ENCODE data around the gene AGBL1.

AGBL1 gene

DNA sequence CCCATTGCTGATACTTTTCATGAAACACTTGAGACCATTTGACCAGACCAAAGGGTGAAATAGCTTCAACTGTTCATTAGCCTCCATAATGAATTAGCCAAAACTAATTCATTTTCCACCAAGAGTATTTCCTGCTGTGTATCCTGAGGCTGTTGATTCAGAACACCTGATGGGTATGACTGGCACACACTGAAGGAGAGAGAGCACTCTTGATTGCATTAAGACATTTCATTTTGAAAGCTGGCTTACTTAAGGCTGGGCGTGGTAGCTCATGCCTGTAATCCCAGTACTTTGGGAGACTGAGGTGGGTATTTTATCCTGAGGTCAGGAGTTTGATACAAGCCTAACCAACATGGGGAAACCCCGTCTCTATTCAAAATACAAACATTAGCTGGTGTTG lies 175.6 kb downstream of the AGBL1 start:
- DNase-seq, result no peak

DNA sequence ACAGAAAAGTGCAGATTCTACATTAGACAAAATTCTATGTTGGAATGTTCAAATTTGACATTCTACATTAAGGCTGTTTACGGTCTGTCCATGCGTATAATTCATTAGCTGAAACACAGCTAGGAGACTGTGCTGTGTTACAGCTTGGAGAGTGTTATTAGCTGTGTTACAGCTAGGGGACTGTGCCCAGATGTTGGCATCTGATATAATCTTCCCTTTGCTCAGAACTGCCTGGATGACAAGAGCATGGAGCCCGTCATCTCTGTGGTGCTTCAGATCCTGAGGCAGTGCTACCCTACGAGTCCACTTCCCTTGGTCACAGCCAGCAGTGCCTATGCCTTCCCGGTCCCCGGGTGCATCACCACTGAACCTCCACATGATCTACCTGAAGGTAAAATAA lies 177.0 kb downstream of the AGBL1 start:
- no peak for DNase-seq

DNA sequence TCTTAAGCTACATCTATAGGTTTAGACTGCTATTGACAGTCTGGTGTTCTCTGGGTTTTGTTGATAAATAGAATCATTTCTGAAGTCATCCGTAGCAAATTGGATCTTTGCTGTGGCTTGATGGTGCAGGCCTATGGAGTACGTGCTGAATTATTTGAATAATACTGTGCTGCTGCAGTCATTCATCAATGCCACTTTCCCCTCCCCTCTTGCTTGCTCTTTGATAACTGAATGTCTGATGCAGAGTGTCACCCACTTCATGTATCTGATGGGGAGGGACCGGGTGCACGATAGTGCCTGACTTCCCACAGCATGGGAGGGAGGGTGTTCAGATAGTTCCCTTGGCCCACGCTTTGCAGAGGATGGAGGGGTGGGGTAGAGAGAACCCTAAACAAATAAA lies 179.9 kb downstream of the AGBL1 start:
- no peak for DNase-seq

DNA sequence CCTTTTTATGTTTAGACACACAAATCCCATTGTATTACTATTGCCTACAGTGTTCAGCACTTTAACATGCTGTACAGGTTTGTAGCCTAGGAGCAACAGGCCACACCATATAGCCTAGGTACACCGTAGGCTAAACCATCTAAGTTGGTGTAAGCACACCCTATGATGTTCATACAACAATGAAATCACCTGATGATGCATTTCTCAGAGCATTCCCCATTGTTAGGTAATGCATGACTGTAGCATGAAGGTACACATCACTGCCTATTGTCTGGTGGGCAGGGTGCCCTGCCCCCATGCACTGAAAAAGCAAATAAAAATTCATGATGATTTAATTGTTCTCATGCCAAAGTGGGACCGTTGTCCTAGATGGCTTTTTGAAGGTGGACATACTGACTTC lies 183.6 kb downstream of the AGBL1 start:
- DNase-seq, result no peak

DNA sequence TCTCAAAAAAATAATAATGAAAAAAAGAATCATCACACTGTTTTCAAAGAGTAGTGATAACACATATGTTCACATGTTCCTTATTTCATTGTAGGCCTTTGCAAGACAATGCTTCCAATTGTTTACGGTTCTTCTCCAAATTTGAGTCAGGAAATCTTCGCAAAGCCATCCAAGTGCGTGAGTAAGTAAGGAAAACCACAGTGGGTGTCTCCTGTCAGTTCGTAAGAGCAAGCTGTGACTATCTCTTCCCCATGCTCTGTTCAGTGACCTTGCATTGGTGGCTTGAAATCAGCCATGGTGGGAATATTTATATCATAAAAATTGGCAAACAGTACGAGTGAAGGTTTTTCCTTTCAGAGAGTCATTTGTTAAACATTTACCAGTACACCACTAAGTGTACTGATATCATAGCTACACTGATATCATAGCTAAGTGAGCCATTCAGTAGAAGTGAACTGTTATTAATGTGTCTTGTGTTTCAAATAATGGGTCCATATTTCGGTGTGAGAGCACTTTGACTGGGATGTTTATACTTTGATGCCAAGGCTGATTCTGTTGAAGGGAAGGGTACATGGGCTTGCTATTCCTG lies 187.3 kb downstream of the AGBL1 start:
- DNase-seq, result no peak

DNA sequence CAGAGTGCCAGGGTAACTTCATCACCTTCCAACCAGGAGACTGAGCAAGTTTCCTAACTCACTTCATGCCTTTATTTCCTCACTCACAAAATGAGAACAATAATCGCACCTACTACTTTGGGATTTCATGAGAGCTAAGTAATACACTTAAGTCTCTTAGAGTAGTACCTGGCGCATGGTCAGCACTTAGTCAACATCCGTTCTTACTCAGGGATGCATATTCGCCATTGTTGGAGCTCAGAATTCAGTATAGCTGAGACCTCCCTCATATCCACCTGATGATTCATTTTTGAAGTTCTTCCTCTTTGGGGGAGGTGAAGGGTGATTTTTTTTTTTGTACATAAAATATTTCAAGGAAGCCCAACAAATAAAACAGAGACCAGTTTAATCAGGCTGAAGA lies 188.2 kb downstream of the AGBL1 start:
- no peak for DNase-seq

DNA sequence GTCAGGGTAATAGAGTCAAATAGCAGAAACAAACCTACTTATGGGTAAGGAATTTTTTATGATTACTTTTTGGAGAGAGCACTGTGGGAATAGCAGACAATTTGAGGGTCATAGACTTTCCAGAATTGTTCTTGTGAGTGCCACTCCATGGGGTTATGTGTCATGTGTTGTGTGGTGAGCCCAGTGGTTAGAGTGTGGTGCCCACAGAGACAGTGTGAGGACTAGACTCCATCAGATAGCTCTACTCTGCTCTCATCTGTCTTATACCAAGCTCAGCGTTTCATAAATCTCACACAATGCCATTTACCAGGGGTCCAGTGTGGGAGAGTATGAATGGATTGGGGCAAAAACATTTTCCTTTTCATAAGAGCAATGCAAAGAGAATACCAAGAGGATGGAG lies 188.9 kb downstream of the AGBL1 start:
- no peak for DNase-seq

DNA sequence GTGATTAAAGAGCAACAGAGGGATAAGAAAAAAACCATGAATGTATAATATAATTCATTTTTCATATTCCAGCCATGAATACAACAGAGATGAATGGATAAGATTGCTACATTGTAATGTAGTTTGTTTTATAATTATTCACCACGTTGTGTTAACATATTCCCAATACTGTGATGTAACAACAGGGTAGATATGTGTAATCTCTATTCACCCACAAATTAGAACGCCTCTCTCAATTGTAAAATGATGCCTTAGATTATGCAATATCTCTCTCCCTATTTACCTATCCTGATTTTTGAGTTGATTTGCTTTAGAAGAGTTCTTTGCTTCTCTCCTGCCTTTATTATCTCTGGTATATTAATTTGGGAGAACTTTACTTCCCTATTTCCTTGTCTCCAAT lies 193.6 kb downstream of the AGBL1 start:
- DNase-seq, result no peak

DNA sequence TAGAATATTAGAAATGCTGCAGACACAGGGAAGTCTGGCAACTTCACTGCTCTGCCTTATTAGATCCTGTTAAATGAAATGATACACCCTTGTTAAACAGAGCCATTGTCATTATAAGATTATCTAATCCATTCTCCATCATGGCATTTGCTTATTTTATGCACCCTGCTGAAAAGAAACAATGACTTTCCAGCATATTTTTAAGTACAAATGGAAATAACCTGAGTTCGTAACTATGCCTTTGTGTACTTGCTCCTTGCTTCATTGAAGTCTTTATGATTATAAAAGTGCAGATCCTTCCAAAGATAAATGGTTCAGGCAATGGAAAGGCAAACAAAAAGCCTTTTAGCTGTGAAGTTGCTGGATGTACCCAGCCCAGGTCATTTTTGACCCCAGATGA lies 195.7 kb downstream of the AGBL1 start:
- no peak for DNase-seq

DNA sequence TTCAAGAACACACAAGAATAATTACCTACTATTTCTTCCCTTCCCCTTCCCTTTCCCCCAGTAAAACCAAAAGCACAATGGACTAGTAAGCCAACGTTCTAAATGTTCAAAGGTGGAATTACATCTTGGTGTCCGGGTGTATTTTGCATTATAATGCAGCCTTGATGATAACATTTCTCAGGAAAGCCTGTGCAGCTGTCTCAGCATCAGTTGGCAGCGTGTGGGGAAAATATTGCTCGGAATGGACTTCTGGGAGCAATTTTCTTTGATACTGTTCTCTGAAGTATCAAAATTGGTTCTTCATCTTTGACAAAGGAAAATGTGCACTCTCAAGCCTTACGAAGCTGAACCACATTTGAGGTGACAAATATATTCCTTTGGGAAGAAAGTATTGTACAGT lies 198.9 kb downstream of the AGBL1 start:
- no peak for DNase-seq

DNA sequence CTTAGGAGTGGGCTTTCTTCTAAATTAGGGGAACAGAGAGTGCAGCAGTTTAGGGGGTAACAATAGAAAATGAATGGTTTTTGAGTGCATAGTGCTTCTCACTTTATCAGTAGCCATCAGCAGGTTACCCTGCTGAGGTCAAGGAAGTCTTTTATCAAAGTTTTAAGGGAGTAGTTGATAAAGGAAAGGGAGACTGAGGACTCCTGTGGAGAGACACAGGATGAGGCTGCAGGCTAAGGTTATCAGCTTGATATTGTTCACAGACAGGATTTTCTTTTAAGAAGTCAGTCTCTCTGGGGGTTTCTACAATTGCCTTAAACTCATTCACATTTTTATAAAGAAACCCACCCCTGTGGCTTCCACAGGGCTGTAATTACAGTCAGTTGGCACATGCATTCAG lies 205.0 kb downstream of the AGBL1 start:
- no peak for DNase-seq

DNA sequence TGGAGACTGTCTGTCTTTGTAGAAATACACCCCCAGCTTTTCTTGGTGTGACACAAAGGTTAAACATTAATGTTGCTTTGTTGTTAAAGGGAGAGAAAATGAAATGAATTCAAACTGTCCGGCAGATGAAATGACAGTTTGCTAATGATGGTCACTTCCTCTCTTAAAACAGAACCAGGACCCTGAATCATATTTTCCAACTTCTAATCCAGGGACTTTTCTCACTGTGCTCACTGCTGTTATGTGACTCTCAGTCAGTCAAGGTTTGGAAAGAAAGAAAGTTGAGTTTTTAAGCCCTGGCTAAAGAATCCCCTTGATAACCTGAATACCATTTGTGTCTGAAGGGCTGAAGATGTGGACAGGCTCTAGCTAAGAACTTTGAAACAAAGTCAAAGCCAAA lies 215.8 kb downstream of the AGBL1 start:
- DNase-seq, result no peak

DNA sequence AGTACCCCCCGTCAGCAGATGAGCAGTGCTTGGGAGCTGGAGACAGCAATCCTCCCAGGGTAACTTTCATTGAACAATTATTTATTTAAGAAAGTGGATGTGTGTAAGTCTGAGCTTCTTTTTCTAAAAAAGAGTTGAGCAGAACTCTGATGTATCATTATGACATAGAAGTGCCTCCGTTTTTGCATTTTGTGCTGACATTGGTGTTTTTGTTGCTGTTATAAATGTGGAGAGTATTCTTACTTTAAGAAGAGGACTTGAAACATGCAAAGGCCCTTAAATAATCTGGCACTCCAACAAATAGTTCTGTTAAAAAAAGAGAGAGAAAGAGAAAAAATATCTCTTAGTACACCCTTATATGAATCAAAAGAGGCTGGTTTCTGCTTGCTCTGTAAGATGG lies 217.1 kb downstream of the AGBL1 start:
- DNase-seq, result no peak

DNA sequence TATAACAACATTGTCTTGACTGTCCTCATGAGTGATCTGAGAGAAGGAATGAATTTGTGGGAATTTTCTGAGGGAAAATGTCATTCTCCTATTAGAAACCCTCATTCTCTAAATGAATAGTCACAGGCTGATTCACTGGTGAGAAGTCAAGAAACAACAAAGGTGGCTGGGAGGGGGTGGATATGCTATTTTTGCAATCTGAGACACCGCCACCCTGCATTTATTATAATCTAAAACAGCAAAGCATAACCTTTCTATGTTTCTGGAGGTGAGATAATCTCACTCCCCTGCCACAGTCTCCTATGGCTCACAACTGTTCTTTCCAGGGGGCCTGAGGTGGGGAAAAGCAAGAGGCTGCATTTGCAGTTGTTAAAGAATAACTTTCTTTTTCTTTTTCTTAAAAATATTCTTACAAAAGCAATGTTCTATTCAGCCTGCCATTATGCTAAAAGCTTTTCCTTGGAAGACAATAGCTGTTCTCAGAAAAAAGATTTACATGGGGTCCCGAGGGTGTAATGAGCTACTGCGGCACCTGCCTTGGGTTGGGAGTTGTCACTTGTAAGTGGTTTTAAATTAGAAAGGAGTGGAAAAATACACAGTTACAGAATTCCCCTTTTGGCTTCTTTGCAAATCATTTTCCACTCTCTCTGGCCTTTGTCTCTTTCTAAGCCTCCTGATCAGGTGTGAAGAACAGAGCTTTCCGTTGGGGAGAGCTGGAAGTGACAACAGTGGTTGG lies 220.9 kb downstream of the AGBL1 start:
- no peak for DNase-seq

DNA sequence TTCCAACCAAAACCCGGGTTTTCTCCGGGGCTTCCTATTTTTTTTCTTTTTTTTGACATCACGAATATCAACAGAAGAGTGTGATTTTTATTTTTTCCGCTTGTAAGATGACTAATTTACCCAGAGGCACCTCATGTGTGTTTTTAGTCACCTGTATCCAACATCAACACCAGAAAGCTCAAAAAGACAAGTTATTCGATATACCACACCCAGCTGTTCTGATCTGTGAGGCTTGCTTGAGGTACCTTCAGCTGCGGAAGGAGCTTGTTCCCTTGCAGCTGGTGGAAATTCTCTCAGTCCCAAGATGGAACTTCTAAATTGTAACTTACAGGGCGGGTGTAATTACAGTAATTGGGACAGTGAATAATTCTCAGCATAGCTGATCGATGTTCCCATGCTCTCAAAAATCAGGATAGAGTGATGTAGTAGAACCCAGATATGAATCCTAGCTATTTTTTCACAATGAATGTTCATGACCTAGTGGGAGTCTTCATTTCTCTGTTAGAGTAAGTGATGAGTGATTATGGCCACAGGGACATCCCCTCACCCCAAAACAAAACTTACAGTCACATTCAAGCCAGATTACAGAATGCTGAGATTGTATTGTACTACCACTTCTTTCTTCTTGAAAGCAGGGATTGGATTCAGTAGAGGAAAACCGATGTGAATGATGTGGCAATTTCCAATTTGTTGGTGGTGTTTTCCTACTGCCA lies 232.1 kb downstream of the AGBL1 start:
- DNase-seq, result no peak

DNA sequence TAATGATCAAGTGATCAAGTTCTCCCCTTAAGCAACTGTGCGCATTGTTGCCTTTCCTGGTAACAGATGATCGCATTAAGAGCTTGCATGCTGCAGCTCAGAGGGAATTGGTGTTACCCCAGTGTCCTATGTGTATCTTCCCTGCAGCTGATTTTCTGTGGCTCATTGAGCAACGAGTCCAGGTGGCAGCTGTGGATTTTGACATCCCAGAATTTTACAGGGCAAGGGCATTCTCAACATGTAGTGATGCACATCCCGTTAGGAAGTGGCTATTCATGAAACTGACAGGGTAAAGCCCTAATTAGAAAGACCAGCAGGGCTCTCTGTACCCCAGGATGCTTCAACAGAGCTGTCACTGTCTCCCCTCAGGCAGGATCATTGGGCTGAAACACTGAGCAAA lies 232.8 kb downstream of the AGBL1 start:
- no peak for DNase-seq

DNA sequence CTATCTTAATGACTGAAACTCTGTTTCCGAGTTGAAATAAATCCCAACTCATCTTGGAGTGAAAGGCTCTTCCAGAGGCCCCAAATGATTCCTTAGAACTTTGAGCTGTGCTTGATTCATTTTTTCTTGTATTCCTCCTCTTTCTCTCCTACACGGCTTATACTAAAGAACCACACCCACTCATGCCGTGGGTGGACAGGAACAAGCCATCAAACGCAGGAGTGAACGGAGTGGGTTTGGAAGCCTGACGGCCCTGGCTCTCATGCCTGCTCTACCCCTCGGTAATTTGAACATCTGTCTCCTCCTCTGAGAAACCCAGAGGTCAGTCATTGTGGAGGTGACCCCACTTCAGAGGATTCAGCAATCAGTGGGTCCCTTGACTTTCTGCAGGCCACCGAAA lies 236.5 kb downstream of the AGBL1 start:
- DNase-seq, result no peak

DNA sequence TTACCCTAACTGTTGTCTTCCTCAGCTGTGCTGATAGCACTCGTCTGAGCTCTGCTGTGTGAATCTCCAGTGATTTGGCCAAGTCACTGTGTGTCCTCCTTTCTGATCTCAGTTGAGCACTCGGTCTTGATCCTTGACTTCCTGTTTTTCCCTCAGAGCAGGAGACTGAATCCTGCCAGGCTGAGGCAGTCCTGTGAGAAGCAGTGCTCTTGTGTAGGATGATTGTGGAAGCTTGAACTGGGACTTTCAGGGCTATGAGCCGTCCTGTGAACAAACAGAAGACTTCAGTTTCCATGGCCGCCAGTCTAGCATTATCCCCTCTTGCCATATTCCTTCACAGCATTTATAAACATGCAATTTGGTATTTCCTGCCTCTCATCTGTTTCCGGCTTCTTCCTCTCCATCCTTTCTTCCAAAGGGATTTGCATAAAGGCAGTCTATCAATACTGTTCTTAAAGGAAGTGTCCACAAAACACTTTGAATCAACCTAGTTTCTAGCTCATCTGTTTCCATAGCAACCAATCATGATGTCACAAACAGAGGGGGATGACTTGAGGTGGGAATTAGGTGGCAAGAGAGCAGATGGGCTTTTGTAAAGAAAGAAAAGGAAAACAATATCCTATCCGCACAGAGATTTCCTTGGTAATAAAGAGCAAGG lies 237.2 kb downstream of the AGBL1 start:
- DNase-seq, result no peak

DNA sequence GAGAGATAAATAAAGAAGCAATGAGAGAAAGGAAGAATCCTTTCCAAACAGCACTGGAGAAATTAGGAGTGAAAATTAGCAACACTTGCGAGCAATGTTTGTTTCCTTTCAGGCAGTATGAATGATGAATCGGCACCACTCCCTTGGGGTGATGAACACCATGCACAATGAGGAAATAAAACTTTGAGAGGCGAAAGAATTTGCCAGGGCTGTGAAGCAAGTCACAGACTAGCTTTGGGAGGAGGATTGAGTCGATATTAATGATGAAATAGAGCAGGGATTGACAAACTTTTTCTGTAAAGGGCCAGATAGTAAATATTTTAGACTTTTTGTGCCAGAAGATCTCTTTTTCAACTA lies 237.7 kb downstream of the AGBL1 start:
- DNase-seq, result no peak

DNA sequence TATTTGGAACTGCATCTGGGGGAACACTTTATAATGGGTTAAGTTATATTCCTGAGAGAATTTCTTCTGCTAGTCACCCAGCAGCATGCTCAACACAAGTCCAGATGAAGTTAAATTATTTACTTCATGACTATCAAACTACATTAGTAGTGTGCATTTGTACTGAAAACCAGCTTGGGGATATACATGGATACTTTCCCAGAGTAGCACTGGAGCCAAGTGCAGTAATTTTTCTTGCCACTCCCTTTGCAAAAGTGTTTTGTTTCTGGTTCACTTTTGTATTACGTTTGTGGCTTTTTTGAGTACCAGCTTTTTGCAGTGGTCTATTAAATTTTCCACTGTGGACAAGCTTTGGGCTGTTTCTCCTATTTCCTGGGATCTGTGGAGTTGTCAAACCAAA lies 243.0 kb downstream of the AGBL1 start:
- no peak for DNase-seq

DNA sequence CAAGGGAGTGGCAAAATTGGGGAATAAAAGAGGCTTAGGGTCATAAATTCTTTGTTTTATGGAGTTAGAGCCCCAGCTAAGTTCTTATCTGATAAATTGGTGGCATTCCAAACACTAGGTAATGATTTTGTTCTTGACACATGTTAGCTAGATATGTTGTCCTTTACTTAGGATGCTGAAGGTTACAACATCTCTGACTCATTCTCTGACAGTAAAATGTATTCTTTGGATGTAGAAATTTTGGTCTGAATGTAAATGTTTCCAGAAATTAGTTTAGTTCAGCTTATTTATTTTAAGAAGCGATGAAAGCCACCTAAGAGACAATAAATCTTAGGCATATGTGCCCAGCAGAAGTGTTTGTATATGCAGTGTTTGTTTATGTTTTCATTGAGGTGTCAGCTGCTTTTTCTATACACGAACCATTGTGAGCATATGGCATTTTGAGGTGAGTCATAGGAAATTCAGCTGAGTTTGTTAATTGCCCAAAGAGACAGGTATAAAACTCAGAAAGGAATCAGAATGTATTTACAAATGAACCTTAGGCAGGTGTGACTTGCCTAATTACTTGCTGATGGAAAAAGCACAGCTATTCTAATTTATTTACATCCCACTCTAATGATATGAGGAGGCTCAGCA lies 247.7 kb downstream of the AGBL1 start:
- DNase-seq, result no peak

DNA sequence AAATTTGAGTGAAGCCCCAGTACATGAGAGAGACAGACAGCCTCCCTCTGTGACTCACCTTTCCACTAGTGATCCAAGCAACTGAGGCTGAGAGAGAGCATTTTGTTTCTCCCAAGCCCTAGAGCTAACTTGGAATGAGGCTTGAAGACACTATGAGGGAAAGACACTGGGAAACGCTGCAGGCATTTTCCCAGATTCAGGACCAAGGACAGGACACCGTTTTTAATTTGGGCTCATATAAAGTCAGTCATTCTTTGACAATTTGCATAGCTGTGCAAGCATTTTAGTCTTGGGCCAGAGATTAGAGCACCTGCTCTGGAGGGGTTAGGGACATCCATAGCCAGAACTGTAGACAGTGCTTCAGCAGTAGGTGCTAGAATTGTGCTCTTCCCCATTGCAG lies 249.0 kb downstream of the AGBL1 start:
- DNase-seq, result no peak

DNA sequence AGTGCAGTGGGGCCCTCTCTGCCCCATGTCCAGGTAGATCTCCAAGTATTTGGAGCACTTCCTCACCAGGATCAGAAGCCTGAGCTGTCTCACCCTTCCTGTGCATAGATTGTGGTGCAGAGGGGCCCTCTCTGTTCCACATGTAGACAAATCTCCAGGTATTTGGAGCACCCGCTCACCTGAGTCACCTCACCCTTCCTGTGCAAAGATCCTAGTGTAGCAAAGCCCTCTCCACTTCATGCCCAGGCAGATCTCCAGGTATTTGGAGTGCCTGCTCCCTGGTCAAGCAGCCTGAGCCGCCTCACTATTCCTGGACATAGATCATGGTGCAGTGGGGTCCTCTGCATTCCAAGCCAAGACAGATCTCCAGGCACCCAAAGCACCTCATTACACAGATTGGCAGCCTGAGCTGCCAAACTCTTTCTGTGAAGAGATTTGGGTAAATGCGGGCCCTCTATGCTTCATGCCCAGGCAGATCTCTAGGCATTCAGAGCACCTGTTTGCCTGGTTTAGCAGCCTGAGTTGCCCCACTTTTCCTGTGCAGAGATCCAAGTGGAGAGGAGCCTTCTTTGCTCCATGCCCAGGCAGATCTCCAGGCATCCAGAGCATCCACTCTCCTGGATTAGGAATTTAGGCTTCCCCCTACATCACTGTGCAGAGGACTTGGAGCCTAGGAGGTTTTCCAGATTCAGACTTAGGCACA lies 249.8 kb downstream of the AGBL1 start:
- DNase-seq, result no peak
